Suprapubic skin (tissue), 3 donors: ENCODE results near the gene RNF31.

Experiments used
- POLR2A ChIP-seq, 2 donors: fragments of 450-650 bp; IDR thresholded peaks; one replicate each; pipeline ENCODE4 v1.6.1; 2017; ENCODE audit warnings: antibody characterized with exemption in 2 of 2, mild to moderate bottlenecking in 2 of 2, moderate library complexity in 2 of 2
- TF ChIP-seq, protein P1 (sequence below), 2 donors: fragments of 200-600 bp in 1 of 2; fragments of 450-650 bp in 1 of 2; sonication (generic) in 1 of 2; IDR thresholded peaks; one replicate each; pipeline ENCODE4 v1.5.1; 2016 to 2019; ENCODE audit warnings: antibody characterized with exemption in 2 of 2, mild to moderate bottlenecking in 1 of 2, moderate library complexity in 1 of 2

DNA sequence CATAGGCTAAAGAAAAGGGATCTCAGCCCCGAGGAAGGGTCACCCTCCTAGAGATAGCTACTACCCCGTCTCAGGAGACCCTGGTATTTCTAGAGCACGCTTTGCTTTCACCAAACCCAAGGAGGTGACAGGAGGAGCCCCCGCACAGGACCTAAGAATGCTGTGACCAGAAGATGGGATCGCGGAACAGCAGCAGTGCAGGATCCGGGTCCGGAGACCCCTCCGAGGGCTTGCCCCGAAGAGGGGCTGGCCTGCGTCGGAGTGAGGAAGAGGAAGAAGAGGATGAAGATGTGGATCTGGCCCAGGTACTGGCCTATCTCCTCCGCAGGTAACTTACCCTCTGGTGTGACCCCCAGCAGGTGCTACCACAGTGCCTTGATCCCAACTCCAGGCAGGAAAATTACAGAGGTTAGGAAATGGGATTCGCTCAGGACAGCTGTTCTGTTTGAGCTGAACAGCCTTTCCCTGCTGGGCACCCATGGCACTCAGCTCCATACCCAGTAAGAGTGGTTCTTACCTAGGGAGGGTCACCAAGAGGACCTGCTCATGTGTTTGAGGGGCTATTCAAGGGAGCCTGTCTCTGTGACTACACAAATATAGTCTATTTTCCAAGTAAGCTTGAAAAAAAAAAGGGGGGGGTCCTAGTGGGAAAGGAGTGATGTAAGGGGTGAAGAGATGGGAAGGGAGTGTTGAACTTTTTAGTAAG is 31.7 kb upstream of the RNF31 start:
- TF ChIP-seq, protein P1, sequence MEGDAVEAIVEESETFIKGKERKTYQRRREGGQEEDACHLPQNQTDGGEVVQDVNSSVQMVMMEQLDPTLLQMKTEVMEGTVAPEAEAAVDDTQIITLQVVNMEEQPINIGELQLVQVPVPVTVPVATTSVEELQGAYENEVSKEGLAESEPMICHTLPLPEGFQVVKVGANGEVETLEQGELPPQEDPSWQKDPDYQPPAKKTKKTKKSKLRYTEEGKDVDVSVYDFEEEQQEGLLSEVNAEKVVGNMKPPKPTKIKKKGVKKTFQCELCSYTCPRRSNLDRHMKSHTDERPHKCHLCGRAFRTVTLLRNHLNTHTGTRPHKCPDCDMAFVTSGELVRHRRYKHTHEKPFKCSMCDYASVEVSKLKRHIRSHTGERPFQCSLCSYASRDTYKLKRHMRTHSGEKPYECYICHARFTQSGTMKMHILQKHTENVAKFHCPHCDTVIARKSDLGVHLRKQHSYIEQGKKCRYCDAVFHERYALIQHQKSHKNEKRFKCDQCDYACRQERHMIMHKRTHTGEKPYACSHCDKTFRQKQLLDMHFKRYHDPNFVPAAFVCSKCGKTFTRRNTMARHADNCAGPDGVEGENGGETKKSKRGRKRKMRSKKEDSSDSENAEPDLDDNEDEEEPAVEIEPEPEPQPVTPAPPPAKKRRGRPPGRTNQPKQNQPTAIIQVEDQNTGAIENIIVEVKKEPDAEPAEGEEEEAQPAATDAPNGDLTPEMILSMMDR (IDR thresholded peaks at IDR 0.05) = no peak
- no peak for TF ChIP-seq POLR2A (IDR thresholded peaks at IDR 0.05)
